ENCODE data around the gene FAM217A. TPM values are rescaled to one million over a fixed set of nuclear protein-coding genes. Genes with fewer than 3 reads are reported as not detected.
"Not testable (repeated sequence)": the region's sequence is repeated elsewhere in the genome, so short reads cannot be mapped to it uniquely, and the experiment has no call there.

The FAM217A gene, protein sequence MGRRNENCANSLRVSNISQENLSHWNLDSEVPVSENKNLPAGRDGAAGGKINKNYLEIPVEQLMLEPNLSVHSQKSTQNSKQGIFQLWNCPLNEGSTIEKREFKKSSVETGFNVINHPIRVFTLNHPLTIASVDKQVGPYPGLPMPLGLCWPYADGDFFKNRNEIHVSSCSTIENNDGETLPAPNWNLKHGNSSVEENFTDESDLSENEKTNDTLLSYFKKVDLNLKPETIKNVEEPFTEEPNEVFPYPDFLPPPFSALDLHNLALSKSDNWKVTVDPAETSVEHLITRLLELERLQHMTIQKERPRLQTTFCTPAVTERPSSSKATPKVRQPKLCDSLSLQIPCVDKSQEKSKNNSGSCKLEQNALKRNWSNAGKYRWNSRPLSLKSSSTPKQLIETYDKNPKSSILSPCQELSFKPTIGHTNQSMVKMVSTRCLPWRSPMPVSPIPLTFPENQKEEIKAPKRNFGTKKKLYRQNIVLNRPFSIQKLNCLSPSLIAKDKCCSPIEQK
- total RNA-seq: not detected in 2 replicates

DNA sequence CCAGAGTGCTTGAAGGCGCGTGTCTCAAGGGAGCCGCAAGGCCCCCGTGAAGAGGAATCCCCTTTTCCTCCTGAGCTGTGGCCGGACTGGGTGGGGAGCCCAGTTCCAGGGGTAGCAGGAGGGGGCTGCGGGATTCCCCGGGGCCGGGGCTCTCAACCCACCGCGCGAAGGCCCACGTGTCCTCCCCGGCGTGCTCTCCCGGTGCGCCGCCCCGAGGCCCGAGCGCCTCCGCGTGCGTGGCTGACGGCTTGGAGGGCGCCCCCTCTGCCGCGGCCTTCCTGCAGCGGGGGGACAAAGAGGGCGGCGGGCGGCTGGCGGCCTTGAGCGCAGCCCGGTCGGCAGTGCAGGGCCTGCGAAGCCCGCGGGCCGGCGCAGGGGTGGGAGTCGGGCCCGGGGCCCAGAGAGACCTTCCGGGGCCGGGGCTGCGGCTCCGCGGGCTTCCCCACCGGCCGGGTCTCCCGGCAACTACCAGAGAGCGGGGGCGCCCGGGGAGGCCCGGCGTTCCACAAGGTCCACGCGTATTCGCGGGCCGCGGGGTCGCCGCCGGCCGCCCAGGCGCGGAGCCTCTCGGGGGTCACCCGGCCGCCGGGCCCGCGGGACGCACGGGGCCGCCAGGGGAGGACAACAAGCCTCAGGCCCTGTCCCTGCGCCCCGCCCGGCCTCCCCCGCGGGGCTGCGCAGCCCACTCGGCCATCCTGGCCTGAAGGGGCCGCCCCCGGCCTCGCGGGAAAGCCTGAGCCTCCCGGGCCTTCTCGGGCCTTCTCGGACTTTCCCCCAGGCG lies at the start of gene FAM217A:
Gene FAM217A (minus strand): TSS at position 447 of the 781 bp plus-strand sequence. CDS start 1,723 bp downstream, outside the sequence.
- intact Hi-C loops (cut with micrococcal nuclease): no loop called here
- DNase-seq (ENCODE audit: low spot score): no peak
- H3K27me3 Mint-ChIP-seq (ENCODE audit: low read depth): peaks cover 10% of the 10 kb centered on the region
- no peaks in the 10 kb centered on the region for H3K36me3 Mint-ChIP-seq (ENCODE audit: low read depth)
- no peaks in the 10 kb centered on the region for H3K9me3 Mint-ChIP-seq
- no peak within 1 kb of the TSS for H3K27ac Mint-ChIP-seq
- H3K4me1 Mint-ChIP-seq (ENCODE audit: low read depth): no peaks in the 10 kb centered on the region
- no peak within 1 kb of the TSS for H3K4me3 Mint-ChIP-seq (ENCODE audit: low read depth)

DNA sequence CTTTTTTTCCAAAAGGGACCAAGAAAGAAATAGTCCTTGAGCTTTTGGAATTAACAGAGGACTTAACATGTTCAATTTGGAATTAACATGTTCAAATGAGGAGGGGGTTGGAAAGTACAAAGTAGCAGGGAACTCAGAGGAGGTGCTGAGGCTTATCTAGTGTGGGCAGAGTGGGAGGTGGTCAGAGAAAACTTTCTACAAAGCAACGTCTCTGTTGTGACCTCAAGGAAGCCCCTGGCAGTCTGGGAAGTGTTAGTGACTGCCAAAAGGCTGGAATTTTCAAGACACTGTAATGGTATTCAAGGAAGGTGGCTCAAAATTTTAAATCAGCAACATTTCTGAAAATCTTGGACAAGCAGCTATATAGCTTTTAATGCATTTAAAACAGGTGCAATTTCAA lies 49.1 kb upstream of the FAM217A start:
- peaks cover 78% of the 10 kb centered on the region for H3K36me3 Mint-ChIP-seq (ENCODE audit: low read depth)
- H3K27ac Mint-ChIP-seq: no peak overlapping the region
- no peaks in the 10 kb centered on the region for H3K27me3 Mint-ChIP-seq (ENCODE audit: low read depth)
- intact Hi-C loops (cut with micrococcal nuclease): no loop called here
- H3K9me3 Mint-ChIP-seq: peaks cover 13% of the 10 kb centered on the region
- H3K4me1 Mint-ChIP-seq (ENCODE audit: low read depth): peaks cover 15% of the 10 kb centered on the region
- DNase-seq (ENCODE audit: low spot score): no peak
- no peak overlapping the region for H3K4me3 Mint-ChIP-seq (ENCODE audit: low read depth)

GRCh38 chr6:4125933-4126864 lies 47.3 kb upstream of the FAM217A start:
- intact Hi-C loops (cut with micrococcal nuclease): no loop called here
- peaks cover 74% of the 10 kb centered on the region for H3K36me3 Mint-ChIP-seq (ENCODE audit: low read depth)

GRCh38 chr6:4125500-4125899 lies 46.6 kb upstream of the FAM217A start:
- Mint-ChIP-seq H3K27ac (no peak overlapping the region), H3K27me3 (ENCODE audit: low read depth) (no peaks in the 10 kb centered on the region), H3K4me3 (ENCODE audit: low read depth) (no peak overlapping the region), H3K4me1 (ENCODE audit: low read depth) (peaks cover 15% of the 10 kb centered on the region), H3K9me3 (peaks cover 4% of the 10 kb centered on the region), H3K36me3 (ENCODE audit: low read depth) (peaks cover 73% of the 10 kb centered on the region)
- no peak for DNase-seq (ENCODE audit: low spot score)
- intact Hi-C loops (cut with micrococcal nuclease): no loop called here

More at GRCh38 chr6:4125933-4126864, 47.3 kb upstream of the FAM217A start:
- Mint-ChIP-seq H3K27ac (peak overlapping the region; percentile 13), H3K27me3 (ENCODE audit: low read depth) (no peaks in the 10 kb centered on the region), H3K4me1 (ENCODE audit: low read depth) (peaks cover 15% of the 10 kb centered on the region), H3K9me3 (peaks cover 3% of the 10 kb centered on the region), H3K4me3 (ENCODE audit: low read depth) (no peak overlapping the region)
- DNase-seq (ENCODE audit: low spot score): no peak

GRCh38 chr6:4124351-4124750 lies 45.4 kb upstream of the FAM217A start:
- peaks cover 70% of the 10 kb centered on the region for H3K36me3 Mint-ChIP-seq (ENCODE audit: low read depth)
- peaks cover 4% of the 10 kb centered on the region for H3K9me3 Mint-ChIP-seq
- H3K4me1 Mint-ChIP-seq (ENCODE audit: low read depth): peaks cover 15% of the 10 kb centered on the region
- intact Hi-C loops (cut with micrococcal nuclease): no loop called here
- H3K27me3 Mint-ChIP-seq (ENCODE audit: low read depth): no peaks in the 10 kb centered on the region
- no peak overlapping the region for H3K27ac Mint-ChIP-seq
- no peak for DNase-seq (ENCODE audit: low spot score)
- H3K4me3 Mint-ChIP-seq (ENCODE audit: low read depth): no peak overlapping the region

DNA sequence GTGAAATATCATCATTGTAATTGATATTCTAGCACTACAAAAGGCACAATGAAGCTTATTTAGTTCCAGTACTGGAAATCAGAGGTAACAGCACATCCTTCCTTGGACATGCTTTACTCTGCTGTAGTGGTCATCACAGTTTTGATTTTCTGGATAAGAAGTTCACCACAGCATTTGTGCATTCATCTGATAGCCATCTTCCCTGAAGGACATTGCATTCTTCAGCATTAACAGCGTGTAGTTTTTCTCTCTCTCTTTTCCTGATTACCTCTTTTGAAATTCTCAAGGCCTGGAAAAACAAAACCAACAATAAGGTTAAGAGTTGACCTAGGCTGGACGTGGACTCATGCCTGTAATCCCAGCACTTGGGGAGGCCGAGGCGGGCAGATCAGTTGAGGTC lies 36.8 kb upstream of the FAM217A start:
- peaks cover 19% of the 10 kb centered on the region for H3K27me3 Mint-ChIP-seq (ENCODE audit: low read depth)
- peaks cover 5% of the 10 kb centered on the region for H3K4me1 Mint-ChIP-seq (ENCODE audit: low read depth)
- no peak for DNase-seq (ENCODE audit: low spot score)
- no peak overlapping the region for H3K4me3 Mint-ChIP-seq (ENCODE audit: low read depth)
- intact Hi-C loops (cut with micrococcal nuclease): no loop called here
- H3K36me3 Mint-ChIP-seq (ENCODE audit: low read depth): peaks cover 55% of the 10 kb centered on the region
- H3K9me3 Mint-ChIP-seq: peaks cover 14% of the 10 kb centered on the region
- no peak overlapping the region for H3K27ac Mint-ChIP-seq

DNA sequence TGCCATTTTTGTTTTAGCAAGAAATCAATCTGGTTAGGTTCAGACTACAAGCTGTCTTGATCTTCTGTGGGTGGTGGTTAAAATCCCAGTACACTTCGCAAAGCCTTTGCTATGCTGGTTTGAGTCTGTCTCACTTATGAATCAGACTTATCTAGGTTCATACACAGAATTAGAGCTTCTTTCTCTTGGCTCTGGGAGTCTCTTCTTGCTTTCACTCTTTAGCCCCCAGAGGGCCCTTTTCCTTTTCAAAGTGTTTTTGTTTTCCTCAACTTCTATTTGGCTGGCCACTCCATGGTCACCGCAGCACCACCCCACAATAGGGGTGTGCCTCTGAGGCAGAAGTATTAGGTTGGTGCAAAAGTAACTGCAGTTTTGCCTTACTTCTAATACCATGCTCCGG lies 35.2 kb upstream of the FAM217A start:
- Mint-ChIP-seq H3K27ac (no peak overlapping the region), H3K36me3 (ENCODE audit: low read depth) (peaks cover 44% of the 10 kb centered on the region), H3K27me3 (ENCODE audit: low read depth) (peaks cover 24% of the 10 kb centered on the region), H3K4me1 (ENCODE audit: low read depth) (peaks cover 5% of the 10 kb centered on the region), H3K4me3 (ENCODE audit: low read depth) (no peak overlapping the region), H3K9me3 (peaks cover 14% of the 10 kb centered on the region)
- intact Hi-C loops (cut with micrococcal nuclease): no loop called here
- no peak for DNase-seq (ENCODE audit: low spot score)

GRCh38 chr6:4113649-4114048 lies 34.7 kb upstream of the FAM217A start:
- intact Hi-C loops (cut with micrococcal nuclease): no loop called here
- H3K27me3 Mint-ChIP-seq (ENCODE audit: low read depth): peaks cover 29% of the 10 kb centered on the region
- H3K27ac Mint-ChIP-seq: no peak overlapping the region
- H3K4me3 Mint-ChIP-seq (ENCODE audit: low read depth): no peak overlapping the region
- no peak for DNase-seq (ENCODE audit: low spot score)
- H3K4me1 Mint-ChIP-seq (ENCODE audit: low read depth): peaks cover 5% of the 10 kb centered on the region
- H3K36me3 Mint-ChIP-seq (ENCODE audit: low read depth): peaks cover 42% of the 10 kb centered on the region
- peaks cover 14% of the 10 kb centered on the region for H3K9me3 Mint-ChIP-seq

GRCh38 chr6:4112366-4112765 lies 33.4 kb upstream of the FAM217A start:
- Mint-ChIP-seq H3K4me3 (ENCODE audit: low read depth) (no peak overlapping the region), H3K27ac (no peak overlapping the region), H3K4me1 (ENCODE audit: low read depth) (peaks cover 5% of the 10 kb centered on the region), H3K27me3 (ENCODE audit: low read depth) (peaks cover 39% of the 10 kb centered on the region), H3K9me3 (peaks cover 14% of the 10 kb centered on the region), H3K36me3 (ENCODE audit: low read depth) (peaks cover 35% of the 10 kb centered on the region)
- no peak for DNase-seq (ENCODE audit: low spot score)
- intact Hi-C loops (cut with micrococcal nuclease): no loop called here

DNA sequence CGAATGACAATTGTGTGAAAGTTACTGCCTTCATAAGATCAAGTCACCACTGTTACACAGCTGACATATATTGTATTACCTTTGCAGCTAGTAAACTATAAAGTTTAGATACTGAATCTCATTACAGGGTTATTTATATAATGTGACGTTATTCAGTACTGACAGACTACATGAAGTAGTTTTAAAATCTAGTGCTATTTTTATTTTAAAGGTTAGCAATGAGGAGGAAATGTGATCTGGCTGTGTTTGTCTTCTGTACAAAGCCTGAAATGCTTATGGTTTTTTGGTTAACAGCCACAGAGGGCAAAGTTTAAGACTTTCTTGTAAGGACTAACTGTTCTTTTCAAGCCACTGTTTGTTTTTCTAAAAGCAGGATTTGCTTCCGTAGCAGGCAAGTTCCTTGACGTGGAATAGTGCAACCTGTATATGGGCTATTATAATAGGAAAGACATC lies 30.5 kb upstream of the FAM217A start:
- H3K27ac Mint-ChIP-seq; H3K4me1 Mint-ChIP-seq (ENCODE audit: low read depth); DNase-seq (ENCODE audit: low spot score); intact Hi-C loops (cut with micrococcal nuclease); H3K4me3 Mint-ChIP-seq (ENCODE audit: low read depth): not testable (repeated sequence)
- Mint-ChIP-seq H3K36me3 (ENCODE audit: low read depth) (peaks cover 12% of the 10 kb centered on the region), H3K27me3 (ENCODE audit: low read depth) (peaks cover 53% of the 10 kb centered on the region), H3K9me3 (peaks cover 14% of the 10 kb centered on the region)

GRCh38 chr6:4108561-4109093 lies 29.7 kb upstream of the FAM217A start:
- Mint-ChIP-seq H3K27me3 (ENCODE audit: low read depth) (peaks cover 53% of the 10 kb centered on the region), H3K4me1 (ENCODE audit: low read depth) (peaks cover 2% of the 10 kb centered on the region), H3K27ac (no peak overlapping the region), H3K9me3 (peaks cover 14% of the 10 kb centered on the region), H3K36me3 (ENCODE audit: low read depth) (peaks cover 5% of the 10 kb centered on the region), H3K4me3 (ENCODE audit: low read depth) (no peak overlapping the region)
- DNase-seq (ENCODE audit: low spot score): no peak
- intact Hi-C loops (cut with micrococcal nuclease): no loop called here

GRCh38 chr6:4107873-4108272 lies 28.9 kb upstream of the FAM217A start:
- H3K4me1 Mint-ChIP-seq (ENCODE audit: low read depth): no peaks in the 10 kb centered on the region
- no peaks in the 10 kb centered on the region for H3K36me3 Mint-ChIP-seq (ENCODE audit: low read depth)
- DNase-seq (ENCODE audit: low spot score): no peak
- H3K27me3 Mint-ChIP-seq (ENCODE audit: low read depth): peaks cover 53% of the 10 kb centered on the region
- no peak overlapping the region for H3K4me3 Mint-ChIP-seq (ENCODE audit: low read depth)
- intact Hi-C loops (cut with micrococcal nuclease): no loop called here
- H3K9me3 Mint-ChIP-seq: peaks cover 8% of the 10 kb centered on the region
- H3K27ac Mint-ChIP-seq: no peak overlapping the region

Measured in activated T-helper 2 cell treated with anti-CD3 and anti-CD28 coated beads, Interferon-gamma antibody, Interleukin-2, Interleukin-4, amounts not matched to agents 10 μg/mL and 5 μg/mL and 100 μg/mL, durations not matched to agents 14 hours and 24 hours and 36 hours (primary cell).